ENCODE data around the gene RCL1. TPM values are rescaled to one million over a fixed set of nuclear protein-coding genes. Genes with fewer than 3 reads are reported as not detected.

RCL1 gene
- polyA plus RNA-seq, 1 donor (not counting 4 experiments of a cell fraction or from before 2014, with no cell fraction given) = 16.6 TPM

GRCh38 chr9:4855841-4856240, 63.1 kb downstream of the RCL1 start:
- Histone ChIP-seq H4K20me1 (ENCODE audit: control insufficient read depth, extremely low read depth, insufficient read depth, low read length) (no peaks in the 10 kb centered on the region), H3K9me3 (ENCODE audit: control insufficient read depth, low read depth, low read length) (no peaks in the 10 kb centered on the region), H3K36me3 (ENCODE audit: control insufficient read depth in 2 of 2, extremely low read depth in 1 of 2, insufficient read depth in 2 of 2, low read length in 2 of 2) (peaks cover 8 to 12% of the 10 kb centered on the region in 2 experiments), H3K27ac (ENCODE audit: control insufficient read depth, insufficient read depth, low read length) (no peak overlapping the region), H2AFZ (ENCODE audit: control insufficient read depth, low read length) (no peak overlapping the region), H3K4me2 (ENCODE audit: control insufficient read depth, extremely low read depth, insufficient read depth, low read depth, low read length) (no peak overlapping the region), H3K9ac (ENCODE audit: control insufficient read depth, extremely low read depth, insufficient read depth, low read length) (no peak overlapping the region), H3K4me1 (ENCODE audit: control insufficient read depth, extremely low read depth, insufficient read depth, low read length) (peaks cover 2% of the 10 kb centered on the region), H3K79me2 (ENCODE audit: control insufficient read depth, insufficient read depth, low read length) (no peaks in the 10 kb centered on the region), H3K27me3 (ENCODE audit: control insufficient read depth, extremely low read depth, insufficient read depth, low read length) (no peaks in the 10 kb centered on the region), H3K4me3 (ENCODE audit: control insufficient read depth in 2 of 3, extremely low read depth in 1 of 3, insufficient read depth in 2 of 3, low read depth in 1 of 3, low read length in 3 of 3) (no peak overlapping the region), H3K9me1 (ENCODE audit: control insufficient read depth, extremely low read depth, insufficient read depth, low read length) (no peaks in the 10 kb centered on the region)
- FAIRE-seq (no peak), DNase-seq (ENCODE audit: low read depth, low spot score) (no peak)
- TF ChIP-seq CTCF (optimal IDR thresholded peaks at IDR 0.05 in 1 of 3, IDR thresholded peaks at IDR 0.05 in 1 of 3, conservative IDR thresholded peaks at IDR 0.05 in 1 of 3; ENCODE audit: extremely low read depth in 1 of 3, insufficient read depth in 2 of 3, low read length in 3 of 3) = no peak
- no peak for TF ChIP-seq EZH2 (IDR thresholded peaks at IDR 0.05; ENCODE audit: low read length)
- dilution Hi-C loops (cut with MboI; ENCODE audit: extremely low pct_ligation_motif_present, low sequenced_read_pairs) = no loop called here

GRCh38 chr9:4857163-4857810, 64.5 kb downstream of the RCL1 start:
- Histone ChIP-seq H3K4me3 (ENCODE audit: control insufficient read depth in 2 of 3, extremely low read depth in 1 of 3, insufficient read depth in 2 of 3, low read depth in 1 of 3, low read length in 3 of 3) (no peak overlapping the region), H3K4me2 (ENCODE audit: control insufficient read depth, extremely low read depth, insufficient read depth, low read depth, low read length) (no peak overlapping the region), H3K79me2 (ENCODE audit: control insufficient read depth, insufficient read depth, low read length) (no peaks in the 10 kb centered on the region), H4K20me1 (ENCODE audit: control insufficient read depth, extremely low read depth, insufficient read depth, low read length) (no peaks in the 10 kb centered on the region), H3K36me3 (ENCODE audit: control insufficient read depth in 2 of 2, extremely low read depth in 1 of 2, insufficient read depth in 2 of 2, low read length in 2 of 2) (peaks cover 8 to 9% of the 10 kb centered on the region in 2 experiments), H3K4me1 (ENCODE audit: control insufficient read depth, extremely low read depth, insufficient read depth, low read length) (peaks cover 15% of the 10 kb centered on the region), H3K9ac (ENCODE audit: control insufficient read depth, extremely low read depth, insufficient read depth, low read length) (no peak overlapping the region), H3K9me3 (ENCODE audit: control insufficient read depth, low read depth, low read length) (no peaks in the 10 kb centered on the region), H3K9me1 (ENCODE audit: control insufficient read depth, extremely low read depth, insufficient read depth, low read length) (no peaks in the 10 kb centered on the region), H2AFZ (ENCODE audit: control insufficient read depth, low read length) (no peak overlapping the region), H3K27ac (ENCODE audit: control insufficient read depth, insufficient read depth, low read length) (no peak overlapping the region), H3K27me3 (ENCODE audit: control insufficient read depth, extremely low read depth, insufficient read depth, low read length) (no peaks in the 10 kb centered on the region)
- DNase-seq (ENCODE audit: low read depth, low spot score) (no peak), FAIRE-seq (peak; percentile 44)
- dilution Hi-C loops (cut with MboI; ENCODE audit: extremely low pct_ligation_motif_present, low sequenced_read_pairs) = no loop called here
- no peak for TF ChIP-seq CTCF (optimal IDR thresholded peaks at IDR 0.05 in 1 of 3, IDR thresholded peaks at IDR 0.05 in 1 of 3, conservative IDR thresholded peaks at IDR 0.05 in 1 of 3; ENCODE audit: extremely low read depth in 1 of 3, insufficient read depth in 2 of 3, low read length in 3 of 3)
- no peak for TF ChIP-seq EZH2 (IDR thresholded peaks at IDR 0.05; ENCODE audit: low read length)
